Stimulated activated naive CD8-positive, alpha-beta T cell treated with anti-CD3 and anti-CD28 coated beads, Interleukin-15, Interleukin-2, amounts not matched to agents 100 ng/mL and 50 ng/mL, for 24 hours (primary cell): ENCODE results near the gene VPS51.
A peak's percentile ranks its signal among the peaks of the same experiment; 100 is the strongest.
"Not testable (repeated sequence)": the region's sequence is repeated elsewhere in the genome, so short reads cannot be mapped to it uniquely, and the experiment has no call there.

Source experiments
- H3K27ac Mint-ChIP-seq: one replicate; pipeline ENCODE4 v1.8.0; 2021; ENCODE audit warnings: mild to moderate bottlenecking, mixed read lengths
- H3K27me3 Mint-ChIP-seq: one replicate; pipeline ENCODE4 v1.8.0; 2021; ENCODE audit warnings: mixed read lengths
- H3K36me3 Mint-ChIP-seq: one replicate; pipeline ENCODE4 v1.8.0; 2021; ENCODE audit warnings: low read depth, mixed read lengths
- H3K4me1 Mint-ChIP-seq: one replicate; pipeline ENCODE4 v1.8.0; 2021; ENCODE audit warnings: low read depth, mixed read lengths
- H3K4me3 Mint-ChIP-seq: one replicate; pipeline ENCODE4 v1.8.0; 2021; ENCODE audit warnings: mild to moderate bottlenecking, mixed read lengths
- H3K9me3 Mint-ChIP-seq: one replicate; pipeline ENCODE4 v1.8.0; 2021; ENCODE audit warnings: mixed read lengths

VPS51 gene

GRCh38 chr11:65117206-65118096 is 21.4 kb downstream of the VPS51 start, which contains the start of gene ZNHIT2:
Gene ZNHIT2, minus strand, starts transcription at chr11:65117701. Its CDS starts 48 bp downstream, at chr11:65117653.
- Mint-ChIP-seq H3K27me3 (no peaks in the 10 kb centered on the region), H3K27ac (peak within 1 kb of the TSS; percentile 97), H3K9me3 (no peaks in the 10 kb centered on the region), H3K4me3 (peak within 1 kb of the TSS; percentile 100), H3K4me1 (peaks cover 75% of the 10 kb centered on the region), H3K36me3 (peaks cover 64% of the 10 kb centered on the region)

GRCh38 chr11:65118097-65118837 is 22.3 kb downstream of the VPS51 start:
- peaks cover 76% of the 10 kb centered on the region for H3K4me1 Mint-ChIP-seq
- H3K36me3 Mint-ChIP-seq, result peaks cover 64% of the 10 kb centered on the region
- H3K9me3 Mint-ChIP-seq, result no peaks in the 10 kb centered on the region
- H3K27ac Mint-ChIP-seq, result peak overlapping the region; percentile 91
- H3K27me3 Mint-ChIP-seq, result no peaks in the 10 kb centered on the region
- H3K4me3 Mint-ChIP-seq, result peak overlapping the region; percentile 100

GRCh38 chr11:65118891-65119669 is 23.1 kb downstream of the VPS51 start:
- Mint-ChIP-seq H3K36me3 (peaks cover 66% of the 10 kb centered on the region), H3K4me3 (peak overlapping the region; percentile 100), H3K4me1 (peaks cover 75% of the 10 kb centered on the region), H3K27ac (peak overlapping the region; percentile 97)
- not testable (repeated sequence) for H3K9me3 Mint-ChIP-seq, H3K27me3 Mint-ChIP-seq

- peaks cover 71% of the 10 kb centered on the region for H3K36me3 Mint-ChIP-seq
- H3K9me3 Mint-ChIP-seq, result no peaks in the 10 kb centered on the region
- peak overlapping the region; percentile 100 for H3K4me3 Mint-ChIP-seq
- no peaks in the 10 kb centered on the region for H3K27me3 Mint-ChIP-seq
- H3K27ac Mint-ChIP-seq, result peak overlapping the region; percentile 97
- H3K4me1 Mint-ChIP-seq, result peaks cover 77% of the 10 kb centered on the region
Measured at GRCh38 chr11:65119670-65119995, 23.6 kb downstream of the VPS51 start.

GRCh38 chr11:65120831-65121230 is 24.8 kb downstream of the VPS51 start:
- Mint-ChIP-seq H3K36me3 (peaks cover 70% of the 10 kb centered on the region), H3K4me1 (peaks cover 71% of the 10 kb centered on the region), H3K4me3 (peak overlapping the region; percentile 100), H3K27ac (peak overlapping the region; percentile 97), H3K9me3 (no peaks in the 10 kb centered on the region), H3K27me3 (no peaks in the 10 kb centered on the region)

- Mint-ChIP-seq H3K4me1 (peaks cover 65% of the 10 kb centered on the region), H3K36me3 (peaks cover 67% of the 10 kb centered on the region), H3K27me3 (no peaks in the 10 kb centered on the region), H3K27ac (peak overlapping the region; percentile 97), H3K9me3 (no peaks in the 10 kb centered on the region), H3K4me3 (peak overlapping the region; percentile 100)
Measured at GRCh38 chr11:65121447-65121864, 25.4 kb downstream of the VPS51 start.

GRCh38 chr11:65121865-65122696 is 26.1 kb downstream of the VPS51 start, which contains the start of the genes FAU and MRPL49:
Gene FAU, minus strand, starts transcription at chr11:65122134. Its CDS starts 321 bp downstream, at chr11:65121813.
Gene MRPL49, plus strand, starts transcription at chr11:65122321. Its CDS starts 26 bp downstream, at chr11:65122347.
- H3K27ac Mint-ChIP-seq, result peak within 1 kb of the TSS; percentile 97
- H3K36me3 Mint-ChIP-seq, result peaks cover 70% of the 10 kb centered on the region
- no peaks in the 10 kb centered on the region for H3K27me3 Mint-ChIP-seq
- H3K9me3 Mint-ChIP-seq, result no peaks in the 10 kb centered on the region
- peaks cover 61% of the 10 kb centered on the region for H3K4me1 Mint-ChIP-seq
- H3K4me3 Mint-ChIP-seq, result peak within 1 kb of the TSS; percentile 100

- Mint-ChIP-seq H3K27me3 (no peaks in the 10 kb centered on the region), H3K4me3 (peak overlapping the region; percentile 68), H3K36me3 (peaks cover 55% of the 10 kb centered on the region), H3K4me1 (peaks cover 44% of the 10 kb centered on the region), H3K27ac (peak overlapping the region; percentile 69), H3K9me3 (no peaks in the 10 kb centered on the region)
Measured at GRCh38 chr11:65124480-65125196, 28.6 kb downstream of the VPS51 start.

- Mint-ChIP-seq H3K27ac (no peak overlapping the region), H3K4me1 (peaks cover 38% of the 10 kb centered on the region), H3K27me3 (no peaks in the 10 kb centered on the region), H3K36me3 (peaks cover 47% of the 10 kb centered on the region), H3K4me3 (no peak overlapping the region), H3K9me3 (no peaks in the 10 kb centered on the region)
Measured at GRCh38 chr11:65125197-65126056, 29.4 kb downstream of the VPS51 start.

GRCh38 chr11:65126624-65127274 is 30.7 kb downstream of the VPS51 start:
- Mint-ChIP-seq H3K4me3 (no peak overlapping the region), H3K9me3 (no peaks in the 10 kb centered on the region), H3K27me3 (no peaks in the 10 kb centered on the region), H3K4me1 (peaks cover 33% of the 10 kb centered on the region), H3K36me3 (peaks cover 41% of the 10 kb centered on the region), H3K27ac (peak overlapping the region; percentile 15)

- Mint-ChIP-seq H3K9me3 (no peaks in the 10 kb centered on the region), H3K36me3 (peaks cover 33% of the 10 kb centered on the region), H3K4me3 (no peak overlapping the region), H3K27me3 (no peaks in the 10 kb centered on the region), H3K4me1 (peaks cover 34% of the 10 kb centered on the region), H3K27ac (no peak overlapping the region)
Measured at GRCh38 chr11:65127473-65128181, 31.6 kb downstream of the VPS51 start.
